IPS-20b (cell line): ENCODE results near the gene TRMT11.

Experiments used
- H3K27ac ChIP-seq: one replicate; pipeline ENCODE4 v1.5.1; 2013; ENCODE audit warnings: low read length
- H3K27me3 ChIP-seq: 2 replicates; pipeline ENCODE4 v1.6.1; 2013; ENCODE audit warnings: mild to moderate bottlenecking, low read length, inconsistent platforms; ENCODE audit not compliant: insufficient read depth
- H3K36me3 ChIP-seq: 2 replicates; pipeline ENCODE4 v1.6.1; 2013; ENCODE audit warnings: low read depth, mild to moderate bottlenecking, inconsistent platforms, low read length, moderate library complexity; ENCODE audit not compliant: insufficient read depth
- H3K4me1 ChIP-seq: 2 replicates; pipeline ENCODE4 v1.6.1; 2013; ENCODE audit warnings: mild to moderate bottlenecking, control low read depth, inconsistent platforms, low read length, moderate library complexity; ENCODE audit not compliant: insufficient read depth
- H3K4me3 ChIP-seq: 2 replicates; pipeline ENCODE4 v1.5.1; 2013; ENCODE audit warnings: mild to moderate bottlenecking, low read length, inconsistent platforms
- H3K9ac ChIP-seq: 2 replicates; pipeline ENCODE4 v1.6.1; 2013; ENCODE audit warnings: low read depth, mild to moderate bottlenecking, inconsistent platforms, low read length, moderate library complexity
- H3K9me3 ChIP-seq: 2 replicates; pipeline ENCODE4 v1.6.1; 2013; ENCODE audit warnings: mild to moderate bottlenecking, low read depth, low read length, inconsistent platforms; ENCODE audit not compliant: insufficient read depth

The TRMT11 gene

GRCh38 chr6:126034656-126035055, 48.3 kb downstream of the TRMT11 start:
- Histone ChIP-seq H3K9ac (no peak overlapping the region), H3K4me3 (no peak overlapping the region), H3K27ac (no peak overlapping the region), H3K36me3 (peaks cover 58% of the 10 kb centered on the region), H3K27me3 (no peaks in the 10 kb centered on the region), H3K9me3 (no peaks in the 10 kb centered on the region), H3K4me1 (peaks cover 7% of the 10 kb centered on the region; the same call in 1 of the 2 replicates)

- peaks cover 7% of the 10 kb centered on the region; the same call in 1 of the 2 replicates for H3K4me1 ChIP-seq
- peaks cover 61% of the 10 kb centered on the region for H3K36me3 ChIP-seq
- H3K9me3 ChIP-seq, result no peaks in the 10 kb centered on the region
- H3K4me3 ChIP-seq, result no peak overlapping the region
- H3K9ac ChIP-seq, result no peak overlapping the region
- no peak overlapping the region for H3K27ac ChIP-seq
- no peaks in the 10 kb centered on the region for H3K27me3 ChIP-seq
Measured at GRCh38 chr6:126035764-126036163, 49.4 kb downstream of the TRMT11 start.

GRCh38 chr6:126038234-126038633, 51.9 kb downstream of the TRMT11 start:
- peaks cover 75% of the 10 kb centered on the region for H3K36me3 ChIP-seq
- no peak overlapping the region for H3K27ac ChIP-seq

GRCh38 chr6:126039284-126039683, 52.9 kb downstream of the TRMT11 start:
- H3K4me1 ChIP-seq, result peaks cover 7% of the 10 kb centered on the region; the same call in 1 of the 2 replicates
- H3K27me3 ChIP-seq, result no peaks in the 10 kb centered on the region
- H3K27ac ChIP-seq, result no peak overlapping the region
- H3K9me3 ChIP-seq, result peaks cover under 1% of the 10 kb centered on the region; the same call in 1 of the 2 replicates
- no peak overlapping the region for H3K9ac ChIP-seq
- H3K4me3 ChIP-seq, result no peak overlapping the region
- H3K36me3 ChIP-seq, result peaks cover 75% of the 10 kb centered on the region

More at GRCh38 chr6:126038234-126038633, 51.9 kb downstream of the TRMT11 start:
- Histone ChIP-seq H3K9ac (no peak overlapping the region), H3K4me1 (peaks cover 7% of the 10 kb centered on the region; the same call in 1 of the 2 replicates), H3K9me3 (no peaks in the 10 kb centered on the region), H3K27me3 (no peaks in the 10 kb centered on the region), H3K4me3 (no peak overlapping the region)

- Histone ChIP-seq H3K36me3 (peaks cover 67% of the 10 kb centered on the region), H3K27me3 (no peaks in the 10 kb centered on the region), H3K9me3 (peaks cover 3% of the 10 kb centered on the region; the same call in 1 of the 2 replicates), H3K27ac (no peak overlapping the region), H3K4me1 (peaks cover 4% of the 10 kb centered on the region; the same call in 1 of the 2 replicates), H3K9ac (no peak overlapping the region), H3K4me3 (no peak overlapping the region)
Measured at GRCh38 chr6:126040394-126040793, 54.1 kb downstream of the TRMT11 start.

GRCh38 chr6:126040826-126041225, 54.5 kb downstream of the TRMT11 start:
- H3K4me3 ChIP-seq, result no peak overlapping the region
- H3K27ac ChIP-seq, result no peak overlapping the region
- H3K36me3 ChIP-seq, result peaks cover 64% of the 10 kb centered on the region
- H3K27me3 ChIP-seq, result no peaks in the 10 kb centered on the region
- no peak overlapping the region for H3K9ac ChIP-seq
- 0 out of 2 replicates have a peak, but pooled peaks cover 2% of the 10 kb centered on the region for H3K4me1 ChIP-seq
- H3K9me3 ChIP-seq, result peaks cover 3% of the 10 kb centered on the region; the same call in 1 of the 2 replicates

- no peaks in the 10 kb centered on the region for H3K4me1 ChIP-seq
- no peak overlapping the region for H3K27ac ChIP-seq
- peaks cover 63% of the 10 kb centered on the region for H3K36me3 ChIP-seq
- peaks cover 3% of the 10 kb centered on the region; the same call in 1 of the 2 replicates for H3K9me3 ChIP-seq
- H3K9ac ChIP-seq, result no peak overlapping the region
- no peaks in the 10 kb centered on the region for H3K27me3 ChIP-seq
- H3K4me3 ChIP-seq, result no peak overlapping the region
Measured at GRCh38 chr6:126041516-126041915, 55.2 kb downstream of the TRMT11 start.

- H3K9me3 ChIP-seq, result peaks cover 3% of the 10 kb centered on the region; the same call in 1 of the 2 replicates
- no peak overlapping the region for H3K27ac ChIP-seq
- H3K4me1 ChIP-seq, result no peaks in the 10 kb centered on the region
- H3K27me3 ChIP-seq, result no peaks in the 10 kb centered on the region
- H3K9ac ChIP-seq, result no peak overlapping the region
- peaks cover 63% of the 10 kb centered on the region for H3K36me3 ChIP-seq
- H3K4me3 ChIP-seq, result no peak overlapping the region
Measured at GRCh38 chr6:126042001-126042419, 55.7 kb downstream of the TRMT11 start.

GRCh38 chr6:126047648-126048047, 61.3 kb downstream of the TRMT11 start:
- Histone ChIP-seq H3K9ac (no peak overlapping the region), H3K36me3 (peaks cover 28% of the 10 kb centered on the region), H3K27me3 (no peaks in the 10 kb centered on the region), H3K27ac (no peak overlapping the region), H3K4me1 (no peaks in the 10 kb centered on the region), H3K4me3 (no peak overlapping the region), H3K9me3 (peaks cover 3% of the 10 kb centered on the region; the same call in 1 of the 2 replicates)

GRCh38 chr6:126048635-126049034, 62.3 kb downstream of the TRMT11 start:
- Histone ChIP-seq H3K9ac (no peak overlapping the region), H3K27me3 (no peaks in the 10 kb centered on the region), H3K4me3 (no peak overlapping the region), H3K27ac (no peak overlapping the region), H3K36me3 (peaks cover 36% of the 10 kb centered on the region), H3K9me3 (peaks cover 3% of the 10 kb centered on the region; the same call in 1 of the 2 replicates), H3K4me1 (no peaks in the 10 kb centered on the region)

- H3K27me3 ChIP-seq, result no peaks in the 10 kb centered on the region
- H3K9ac ChIP-seq, result no peak overlapping the region
- H3K36me3 ChIP-seq, result peaks cover 37% of the 10 kb centered on the region
- H3K4me3 ChIP-seq, result no peak overlapping the region
- no peaks in the 10 kb centered on the region for H3K9me3 ChIP-seq
- H3K4me1 ChIP-seq, result no peaks in the 10 kb centered on the region
- no peak overlapping the region for H3K27ac ChIP-seq
Measured at GRCh38 chr6:126050795-126051194, 64.5 kb downstream of the TRMT11 start.

GRCh38 chr6:126051791-126052190, 65.5 kb downstream of the TRMT11 start:
- Histone ChIP-seq H3K9me3 (no peaks in the 10 kb centered on the region), H3K4me3 (no peak overlapping the region), H3K27ac (no peak overlapping the region), H3K36me3 (peaks cover 32% of the 10 kb centered on the region), H3K4me1 (no peaks in the 10 kb centered on the region), H3K27me3 (no peaks in the 10 kb centered on the region), H3K9ac (no peak overlapping the region)
